GM12878 (cell line): ENCODE measurements around the gene SSUH2. TPM values are rescaled to one million over a fixed set of nuclear protein-coding genes. Genes with fewer than 3 reads are reported as not detected.

ENCODE experiments used
- ATAC-seq: fragments of 200-7000 bp; cut with Tn5 transposase; 3 replicates; pipeline ENCODE4 v1.9.1; 2020; ENCODE audit warnings: mild to moderate bottlenecking, moderate library complexity
- BruUV-seq: library from RNA; stranded (reverse); fragments of 400-500 nt; replicated peaks from 2 replicates; lab custom pipeline; 2021; lab: Mats Ljungman, UMichigan
- CTCF ChIA-PET: fragments of 300-600 bp; sonication (Branson Sonifier 250); formaldehyde crosslinking; extraction: SDS; loops from one replicate; lab custom pipeline; 2021; ENCODE audit warnings: inconsistent platforms; lab: Yijun Ruan, JAX
- POLR2A ChIA-PET: fragments of 350-600 bp; formaldehyde crosslinking; extraction: SDS; loops from one replicate; lab custom pipeline; 2021; ENCODE audit warnings: inconsistent platforms; lab: Charles Lee
- RAD21 ChIA-PET: fragments of 300-600 bp; sonication (Branson Sonifier 250); formaldehyde crosslinking; loops from one replicate; lab custom pipeline; 2023; ENCODE audit warnings: antibody characterized with exemption; ENCODE audit not compliant: unreplicated experiment; lab: Charles Lee
- SMC1A ChIA-PET: fragments of 300-600 bp; sonication (Branson Sonifier 250); formaldehyde crosslinking; loops from one replicate; lab custom pipeline; 2023; ENCODE audit not compliant: unreplicated experiment, uncharacterized antibody; lab: Charles Lee
- DNase-seq: peaks from one replicate; pipeline ENCODE4 v3.0.0-alpha.2; 2011; ENCODE audit warnings: low read depth, low spot score
- FAIRE-seq: peaks from 3 replicates; lab custom pipeline; 2011; peaks lifted over from hg19 to GRCh38; lab: Jason Lieb, UNC
- H2AFZ ChIP-seq: 2 replicates; pipeline ENCODE4 v1.6.0; 2011; ENCODE audit warnings: low read depth, low read length, control low read depth; ENCODE audit not compliant: control insufficient read depth
- H3K27ac ChIP-seq: 2 replicates; pipeline ENCODE4 v1.5.1; 2011; ENCODE audit warnings: control low read depth; ENCODE audit not compliant: control insufficient read depth, insufficient read depth
- H3K27me3 ChIP-seq, 2 experiments: replicated peaks in 1 of 2; 2 replicates each; pipeline versions ENCODE4 v1.6.0 to v1.6.1; 2011; ENCODE audit warnings: low read length in 1 of 2; ENCODE audit not compliant: control insufficient read depth in 2 of 2, insufficient read depth in 2 of 2
- H3K36me3 ChIP-seq, 2 experiments: 2 replicates each; pipeline ENCODE4 v1.5.1; 2011; ENCODE audit warnings: low read length in 1 of 2; ENCODE audit not compliant: control insufficient read depth in 2 of 2, insufficient read depth in 2 of 2
- H3K4me1 ChIP-seq: 2 replicates; pipeline ENCODE4 v1.6.1; 2011; ENCODE audit warnings: mild to moderate bottlenecking, low read length, moderate library complexity, mixed read lengths; ENCODE audit not compliant: control insufficient read depth, insufficient read depth
- H3K4me2 ChIP-seq: 2 replicates; pipeline ENCODE4 v1.6.0; 2011; ENCODE audit warnings: control low read depth; ENCODE audit not compliant: control insufficient read depth, insufficient read depth
- H3K4me3 ChIP-seq: fragments of 200-600 bp; sonication (generic); 2 replicates; pipeline ENCODE4 v1.5.1; 2016
- H3K79me2 ChIP-seq: 2 replicates; pipeline ENCODE4 v1.6.0; 2011; ENCODE audit warnings: low read length; ENCODE audit not compliant: control insufficient read depth, insufficient read depth
- H3K9ac ChIP-seq: 2 replicates; pipeline ENCODE4 v1.8.0; 2011; ENCODE audit warnings: low read length, control low read depth, mixed read lengths; ENCODE audit not compliant: control insufficient read depth, insufficient read depth
- H3K9me3 ChIP-seq: replicated peaks from 3 replicates; pipeline ENCODE4 v1.5.1; 2011; ENCODE audit warnings: mild to moderate bottlenecking, low read length; ENCODE audit not compliant: control insufficient read depth, insufficient read depth
- H4K20me1 ChIP-seq: 2 replicates; pipeline ENCODE4 v1.6.0; 2011; ENCODE audit not compliant: control insufficient read depth, insufficient read depth
- BACH1 ChIP-seq: fragments of 450-650 bp; IDR thresholded peaks from 2 replicates; pipeline ENCODE4 v1.6.1; 2017; ENCODE audit warnings: mild to moderate bottlenecking, borderline replicate concordance
- BCL3 ChIP-seq: IDR thresholded peaks from 2 replicates; pipeline ENCODE4 v1.6.1; 2011; ENCODE audit warnings: borderline replicate concordance, low read depth, mild to moderate bottlenecking, moderate library complexity, low read length; ENCODE audit not compliant: insufficient read depth, poor library complexity, severe bottlenecking
- E2F4 ChIP-seq: IDR thresholded peaks from 2 replicates; pipeline ENCODE4 v1.6.1; 2012; ENCODE audit warnings: low read depth, low read length, improper control_type of control experiment
- E4F1 ChIP-seq: fragments of 450-650 bp; IDR thresholded peaks from 2 replicates; pipeline ENCODE4 v1.6.1; 2018; ENCODE audit warnings: borderline replicate concordance, mild to moderate bottlenecking; ENCODE audit not compliant: partially characterized antibody
- FOS ChIP-seq: IDR thresholded peaks from 3 replicates; pipeline ENCODE4 v1.6.1; 2011; ENCODE audit warnings: borderline replicate concordance; ENCODE audit not compliant: insufficient read length; ENCODE audit errors: extremely low read depth
- IKZF1 ChIP-seq: fragments of 450-650 bp; conservative IDR thresholded peaks from 2 replicates; pipeline ENCODE4 v1.6.1; 2017; ENCODE audit warnings: antibody characterized with exemption, mild to moderate bottlenecking
- RAD21 ChIP-seq: IDR thresholded peaks from 2 replicates; pipeline ENCODE4 v1.6.1; 2011; ENCODE audit warnings: mild to moderate bottlenecking, low read depth, low read length, moderate library complexity; ENCODE audit not compliant: insufficient read depth
- RFX5 ChIP-seq: IDR thresholded peaks from 2 replicates; pipeline ENCODE4 v1.6.1; 2011; ENCODE audit warnings: low read depth, low read length, improper control_type of control experiment
- SREBF2 ChIP-seq: IDR thresholded peaks from 2 replicates; pipeline ENCODE4 v1.6.1; 2012; ENCODE audit warnings: mild to moderate bottlenecking, low read length
- TCF12 ChIP-seq: IDR thresholded peaks from 2 replicates; pipeline ENCODE4 v1.6.1; 2011; ENCODE audit warnings: low read depth, mild to moderate bottlenecking, low read length
- ZNF274 ChIP-seq: IDR thresholded peaks from one replicate; pipeline ENCODE4 v1.8.0; 2011; ENCODE audit not compliant: insufficient read length, insufficient read depth
- WGBS: methylation state at CpG from one replicate; pipeline ENCODE4 v1.1.6; 2016; ENCODE audit warnings: low lambda C conversion rate; ENCODE audit not compliant: insufficient replicate concordance, insufficient coverage; ENCODE audit errors: missing lambda C conversion rate; 5-methylcytosine and 5-hydroxymethylcytosine counted together
- in situ Hi-C: fragments of 300-500 bp; cut with MboI; formaldehyde crosslinking; loops from 9 replicates; pipeline ENCODE4 v1.14.3; 2018; ENCODE audit warnings: mixed read lengths
- intact Hi-C: fragments of 100-400 bp; cut with micrococcal nuclease; formaldehyde crosslinking; loops from one replicate; pipeline ENCODE4 v1.14.2; 2022; ENCODE audit not compliant: unreplicated experiment
- polyA plus RNA-seq, 11 experiments: library from polyadenylated mRNA; depleted of rRNA in 4 of 11; unstranded in 6 of 11; stranded (reverse) in 5 of 11; fragments of >200 nt; fragmentation: Nextera tagmentation in 4 of 11; fragmentation: Illumina TruSeq in 1 of 11; extraction: Ambion mirVana in 4 of 11; extraction: Trizol in 1 of 11; gene quantifications; 1 replicate in 1 of 11; 2 replicates in 10 of 11; pipeline versions ENCODE4 v1.2.1 to v1.2.3, GENCODE V29; 2011 to 2016; ENCODE audit warnings: inconsistent platforms in 2 of 11, missing spikeins in 2 of 11, low read depth in 1 of 11
- total RNA-seq, 4 experiments: library from RNA; depleted of rRNA in 3 of 4; stranded (reverse); fragments of >200 nt in 3 of 4; fragmentation: Illumina TruSeq in 1 of 4; extraction: Trizol in 1 of 4; gene quantifications; 2 replicates each; pipeline versions ENCODE4 v1.2.1 to v1.2.3, GENCODE V29; 2013 to 2021
- TF ChIP-seq, protein P1 (sequence below): IDR thresholded peaks from 2 replicates; pipeline ENCODE4 v1.6.1; 2011; ENCODE audit warnings: borderline replicate concordance, low read depth, mild to moderate bottlenecking, moderate library complexity, mixed read lengths, low read length; ENCODE audit not compliant: insufficient read depth; ENCODE audit errors: extremely low read length

SSUH2 gene
- total and polyA plus RNA-seq, 10 of the 15 experiments (the other 5 are each of a cell fraction or from before 2014, with no cell fraction given) = 0.09 to 0.26 TPM; not detected in 8

DNA sequence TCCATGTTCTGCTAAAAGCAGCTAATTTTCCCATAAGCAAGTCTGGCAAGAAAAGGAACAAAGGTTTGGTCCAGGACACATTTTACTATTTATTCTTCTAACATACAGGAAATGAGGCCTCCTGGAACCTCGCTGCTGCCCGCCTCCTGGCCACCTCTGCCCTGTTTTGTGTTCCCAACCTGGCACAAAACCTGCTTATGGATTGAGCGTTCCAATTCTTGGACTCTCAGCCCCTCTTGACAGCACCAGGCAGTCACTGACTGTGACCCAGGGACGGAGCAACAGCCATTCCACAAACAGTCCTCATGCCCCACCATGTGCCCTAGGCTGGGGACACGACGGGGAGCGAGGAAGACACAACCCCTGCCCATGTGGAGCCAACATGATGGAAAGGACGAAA lies 11.6 kb upstream of the SSUH2 start:
- H3K36me3 ChIP-seq = no peaks in the 10 kb centered on the region
- no peaks in the 10 kb centered on the region for H3K27me3 ChIP-seq
- RAD21 ChIA-PET = interaction anchor here (1.1 kb wide), 1 partner anchor 113 kb away, joined by 3 read pairs; the partner anchor contains the start of gene OXTR
- TF ChIP-seq E4F1 = no peak
- no peak for TF ChIP-seq FOS
- no peak for TF ChIP-seq E2F4
- no peak for TF ChIP-seq ZNF274
- no peak for TF ChIP-seq IKZF1
- TF ChIP-seq BACH1 = no peak
- no peak for TF ChIP-seq RAD21
- no peak for TF ChIP-seq BCL3
- TF ChIP-seq, protein P1, sequence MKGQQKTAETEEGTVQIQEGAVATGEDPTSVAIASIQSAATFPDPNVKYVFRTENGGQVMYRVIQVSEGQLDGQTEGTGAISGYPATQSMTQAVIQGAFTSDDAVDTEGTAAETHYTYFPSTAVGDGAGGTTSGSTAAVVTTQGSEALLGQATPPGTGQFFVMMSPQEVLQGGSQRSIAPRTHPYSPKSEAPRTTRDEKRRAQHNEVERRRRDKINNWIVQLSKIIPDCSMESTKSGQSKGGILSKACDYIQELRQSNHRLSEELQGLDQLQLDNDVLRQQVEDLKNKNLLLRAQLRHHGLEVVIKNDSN = no peak
- no peak for TF ChIP-seq SREBF2
- no peak for TF ChIP-seq RFX5
- no peak for TF ChIP-seq TCF12
- TF ChIP-seq, all 136 proteins: peak for 0
- H3K9ac ChIP-seq = no peak overlapping the region
- ChIA-PET SMC1A (no interaction called here), POLR2A (no interaction called here), CTCF (no interaction called here)
- no peaks in the 10 kb centered on the region for H3K79me2 ChIP-seq
- no peak overlapping the region for H3K4me3 ChIP-seq
- H3K9me3 ChIP-seq = no peaks in the 10 kb centered on the region
- DNase-seq (no peak), FAIRE-seq (no peak), ATAC-seq (no peak)
- intact Hi-C loops (no loop called here), in situ Hi-C loops (no loop called here)
- H3K27ac ChIP-seq = no peak overlapping the region
- peaks cover 12% of the 10 kb centered on the region for H3K4me1 ChIP-seq
- no peak overlapping the region for H3K4me2 ChIP-seq
- H2AFZ ChIP-seq = no peak overlapping the region
- no peaks in the 10 kb centered on the region for H4K20me1 ChIP-seq
- 49% methylated on average over 8 of the region's 8 CpGs for WGBS
- BruUV-seq = no TSS peak
